CD14-positive monocyte (primary cell): ENCODE results near the gene P2RX2. TPM values are rescaled to one million over a fixed set of nuclear protein-coding genes. Genes with fewer than 3 reads are reported as not detected.

Source experiments
- DNase-seq, 3 donors: peaks; one replicate each; pipeline ENCODE4 v3.0.0-alpha.2; 2011 to 2022
- H2AFZ ChIP-seq: 2 replicates; pipeline ENCODE4 v1.6.0; 2012; ENCODE audit warnings: mild to moderate bottlenecking, low read depth, low read length, inconsistent platforms; ENCODE audit not compliant: insufficient read depth, poor library complexity, severe bottlenecking
- H3K27ac ChIP-seq, 2 donors: 1 replicate in 1 of 2; 2 replicates in 1 of 2; pipeline ENCODE4 v1.5.1; 2012 to 2013; ENCODE audit warnings: low read length in 2 of 2, control low read depth in 1 of 2, inconsistent platforms in 1 of 2, low read depth in 1 of 2, mild to moderate bottlenecking in 1 of 2
- H3K27me3 ChIP-seq, 2 donors: one replicate each; pipeline versions ENCODE4 v1.6.0 to v1.6.1; 2011 to 2013; ENCODE audit warnings: low read length in 2 of 2; ENCODE audit not compliant: control insufficient read depth in 2 of 2, insufficient read depth in 2 of 2
- H3K36me3 ChIP-seq, 2 donors: replicated peaks in 1 of 2; 1 replicate in 1 of 2; 2 replicates in 1 of 2; pipeline versions ENCODE4 v1.5.1 to v1.6.1; 2012 to 2013; ENCODE audit warnings: low read length in 2 of 2, control low read depth in 1 of 2, inconsistent platforms in 1 of 2, mild to moderate bottlenecking in 1 of 2; ENCODE audit not compliant: insufficient read depth in 2 of 2, control insufficient read depth in 1 of 2
- H3K4me1 ChIP-seq, 2 donors: 1 replicate in 1 of 2; 2 replicates in 1 of 2; pipeline versions ENCODE4 v1.5.1 to v1.6.1; 2012 to 2013; ENCODE audit warnings: low read length in 2 of 2, control low read depth in 1 of 2, inconsistent platforms in 1 of 2, mild to moderate bottlenecking in 1 of 2, moderate library complexity in 1 of 2; ENCODE audit not compliant: insufficient read depth in 2 of 2, control insufficient read depth in 1 of 2
- H3K4me2 ChIP-seq: replicated peaks from 2 replicates; pipeline ENCODE3; 2012; ENCODE audit warnings: low read length, moderate library complexity, mild to moderate bottlenecking; ENCODE audit not compliant: poor library complexity, severe bottlenecking; ENCODE audit errors: extremely low read depth
- H3K4me3 ChIP-seq, 3 experiments: fragments of 200-600 bp in 1 of 3; sonication (generic) in 1 of 3; replicated peaks in 1 of 3; 1 replicate in 2 of 3; 2 replicates in 1 of 3; pipeline ENCODE4 v1.5.1; 2011 to 2013; ENCODE audit warnings: low read length in 3 of 3, mild to moderate bottlenecking in 3 of 3, control low read depth in 2 of 3, low read depth in 2 of 3, inconsistent platforms in 1 of 3, moderate library complexity in 1 of 3
- H3K79me2 ChIP-seq: 2 replicates; pipeline ENCODE4 v1.6.0; 2012; ENCODE audit warnings: mild to moderate bottlenecking, control low read depth, inconsistent platforms, low read length, moderate library complexity; ENCODE audit not compliant: insufficient read depth
- H3K9ac ChIP-seq: 2 replicates; pipeline ENCODE4 v1.6.0; 2017; ENCODE audit warnings: low read length, mild to moderate bottlenecking; ENCODE audit not compliant: insufficient read depth, poor library complexity, severe bottlenecking
- H3K9me3 ChIP-seq, 2 donors: replicated peaks in 1 of 2; 1 replicate in 1 of 2; 2 replicates in 1 of 2; pipeline versions ENCODE4 v1.5.1 to v1.6.1; 2012 to 2013; ENCODE audit warnings: low read length in 2 of 2, control low read depth in 1 of 2; ENCODE audit not compliant: control insufficient read depth in 1 of 2, insufficient read depth in 1 of 2
- H4K20me1 ChIP-seq: 2 replicates; pipeline ENCODE4 v1.6.0; 2012; ENCODE audit warnings: mild to moderate bottlenecking, low read length, control low read depth, moderate library complexity; ENCODE audit not compliant: insufficient read depth
- H3K27ac Mint-ChIP-seq, 7 donors: one replicate each; pipeline ENCODE4 v1.8.0; 2020; ENCODE audit warnings: mild to moderate bottlenecking in 7 of 7, mixed read lengths in 7 of 7, moderate library complexity in 6 of 7, inconsistent platforms in 2 of 7
- H3K27me3 Mint-ChIP-seq, 3 donors: one replicate each; pipeline ENCODE4 v1.8.0; 2021 to 2022; ENCODE audit warnings: low read depth in 3 of 3, mild to moderate bottlenecking in 3 of 3, mixed read lengths in 3 of 3, moderate library complexity in 3 of 3, inconsistent platforms in 1 of 3
- H3K36me3 Mint-ChIP-seq, 2 donors: one replicate each; pipeline ENCODE4 v1.8.0; 2020; ENCODE audit warnings: mixed read lengths in 2 of 2, inconsistent platforms in 1 of 2, mild to moderate bottlenecking in 1 of 2
- H3K4me1 Mint-ChIP-seq: one replicate; pipeline ENCODE4 v1.8.0; 2020; ENCODE audit warnings: mild to moderate bottlenecking, mixed read lengths
- H3K4me3 Mint-ChIP-seq, 2 donors: one replicate each; pipeline ENCODE4 v1.8.0; 2020; ENCODE audit warnings: mild to moderate bottlenecking in 2 of 2, mixed read lengths in 2 of 2, moderate library complexity in 1 of 2
- H3K9me3 Mint-ChIP-seq, 7 donors: one replicate each; pipeline ENCODE4 v1.8.0; 2020 to 2022; ENCODE audit warnings: mixed read lengths in 7 of 7, mild to moderate bottlenecking in 6 of 7, moderate library complexity in 6 of 7, inconsistent platforms in 2 of 7
- WGBS: methylation state at CpG from one replicate; pipeline ENCODE4 v1.1.5; 2013; ENCODE audit warnings: missing lambda C conversion rate; ENCODE audit not compliant: insufficient coverage; 5-methylcytosine and 5-hydroxymethylcytosine counted together
- intact Hi-C, 2 donors: fragments of 100-400 bp; cut with micrococcal nuclease; formaldehyde crosslinking; loops; one replicate each; pipeline versions ENCODE4 v1.15.0 to v1.15.1; 2023
- polyA plus RNA-seq, 3 donors: library from polyadenylated mRNA; depleted of rRNA in 1 of 3; unstranded in 2 of 3; stranded (reverse) in 1 of 3; fragments of 300-500 nt in 2 of 3; fragments of >200 nt in 1 of 3; fragmentation: Illumina TruSeq in 2 of 3; gene quantifications; 1 replicate in 2 of 3; 2 replicates in 1 of 3; pipeline ENCODE4 v1.2.3, GENCODE V29; 2012 to 2021
- TF ChIP-seq, protein P1 (sequence below): fragments of 200-600 bp; IDR thresholded peaks from one replicate; pipeline ENCODE4 v1.8.0; 2022; ENCODE audit warnings: antibody characterized with exemption, mild to moderate bottlenecking

P2RX2 gene
- polyA plus RNA-seq, 3 donors = not detected

DNA sequence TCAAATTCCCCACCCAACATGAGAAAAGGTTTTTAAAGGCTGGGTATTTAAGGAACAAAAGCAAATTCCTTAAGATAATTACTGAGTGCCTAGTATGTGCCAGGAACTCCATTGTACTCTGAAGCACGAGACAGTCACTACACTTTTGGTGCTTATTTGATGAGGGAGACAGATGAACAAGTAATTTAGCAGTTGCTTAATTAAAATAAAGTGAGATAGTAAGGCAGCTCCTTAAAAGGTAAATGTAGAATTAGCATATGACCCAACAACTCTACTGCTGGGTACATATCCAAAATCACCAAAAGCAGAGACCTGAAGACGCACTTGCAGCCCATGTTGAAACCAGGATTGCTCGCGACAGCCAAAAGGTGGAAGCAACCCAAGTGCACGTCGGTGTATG, 47.2 kb downstream of the P2RX2 start:
- peaks cover 8 to 12% of the 10 kb centered on the region in 2 donors for H3K4me1 ChIP-seq
- DNase-seq = no peak
- Mint-ChIP-seq H3K4me1 (peaks cover 18% of the 10 kb centered on the region), H3K4me3 (no peak overlapping the region), H3K27me3 (no peaks in the 10 kb centered on the region), H3K27ac (no peak overlapping the region), H3K9me3 (peaks cover 0 to 1% (median 0%) of the 10 kb centered on the region in 7 donors), H3K36me3 (peaks cover 78 to 94% of the 10 kb centered on the region in 2 donors)
- no CpG with 5 or more reads among the region's 6 CpGs for WGBS
- H3K27ac ChIP-seq = no peak overlapping the region
- H2AFZ ChIP-seq = no peak overlapping the region
- peaks cover 57 to 91% of the 10 kb centered on the region in 2 donors for H3K36me3 ChIP-seq
- H4K20me1 ChIP-seq = no peaks in the 10 kb centered on the region
- no peaks in the 10 kb centered on the region for H3K9me3 ChIP-seq
- H3K79me2 ChIP-seq = no peaks in the 10 kb centered on the region
- no peaks in the 10 kb centered on the region for H3K27me3 ChIP-seq
- intact Hi-C loops = no loop called here
- TF ChIP-seq, protein P1, sequence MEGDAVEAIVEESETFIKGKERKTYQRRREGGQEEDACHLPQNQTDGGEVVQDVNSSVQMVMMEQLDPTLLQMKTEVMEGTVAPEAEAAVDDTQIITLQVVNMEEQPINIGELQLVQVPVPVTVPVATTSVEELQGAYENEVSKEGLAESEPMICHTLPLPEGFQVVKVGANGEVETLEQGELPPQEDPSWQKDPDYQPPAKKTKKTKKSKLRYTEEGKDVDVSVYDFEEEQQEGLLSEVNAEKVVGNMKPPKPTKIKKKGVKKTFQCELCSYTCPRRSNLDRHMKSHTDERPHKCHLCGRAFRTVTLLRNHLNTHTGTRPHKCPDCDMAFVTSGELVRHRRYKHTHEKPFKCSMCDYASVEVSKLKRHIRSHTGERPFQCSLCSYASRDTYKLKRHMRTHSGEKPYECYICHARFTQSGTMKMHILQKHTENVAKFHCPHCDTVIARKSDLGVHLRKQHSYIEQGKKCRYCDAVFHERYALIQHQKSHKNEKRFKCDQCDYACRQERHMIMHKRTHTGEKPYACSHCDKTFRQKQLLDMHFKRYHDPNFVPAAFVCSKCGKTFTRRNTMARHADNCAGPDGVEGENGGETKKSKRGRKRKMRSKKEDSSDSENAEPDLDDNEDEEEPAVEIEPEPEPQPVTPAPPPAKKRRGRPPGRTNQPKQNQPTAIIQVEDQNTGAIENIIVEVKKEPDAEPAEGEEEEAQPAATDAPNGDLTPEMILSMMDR = no peak
- no peak overlapping the region for H3K9ac ChIP-seq
- H3K4me2 ChIP-seq = no peak overlapping the region
- no peak overlapping the region for H3K4me3 ChIP-seq

DNA sequence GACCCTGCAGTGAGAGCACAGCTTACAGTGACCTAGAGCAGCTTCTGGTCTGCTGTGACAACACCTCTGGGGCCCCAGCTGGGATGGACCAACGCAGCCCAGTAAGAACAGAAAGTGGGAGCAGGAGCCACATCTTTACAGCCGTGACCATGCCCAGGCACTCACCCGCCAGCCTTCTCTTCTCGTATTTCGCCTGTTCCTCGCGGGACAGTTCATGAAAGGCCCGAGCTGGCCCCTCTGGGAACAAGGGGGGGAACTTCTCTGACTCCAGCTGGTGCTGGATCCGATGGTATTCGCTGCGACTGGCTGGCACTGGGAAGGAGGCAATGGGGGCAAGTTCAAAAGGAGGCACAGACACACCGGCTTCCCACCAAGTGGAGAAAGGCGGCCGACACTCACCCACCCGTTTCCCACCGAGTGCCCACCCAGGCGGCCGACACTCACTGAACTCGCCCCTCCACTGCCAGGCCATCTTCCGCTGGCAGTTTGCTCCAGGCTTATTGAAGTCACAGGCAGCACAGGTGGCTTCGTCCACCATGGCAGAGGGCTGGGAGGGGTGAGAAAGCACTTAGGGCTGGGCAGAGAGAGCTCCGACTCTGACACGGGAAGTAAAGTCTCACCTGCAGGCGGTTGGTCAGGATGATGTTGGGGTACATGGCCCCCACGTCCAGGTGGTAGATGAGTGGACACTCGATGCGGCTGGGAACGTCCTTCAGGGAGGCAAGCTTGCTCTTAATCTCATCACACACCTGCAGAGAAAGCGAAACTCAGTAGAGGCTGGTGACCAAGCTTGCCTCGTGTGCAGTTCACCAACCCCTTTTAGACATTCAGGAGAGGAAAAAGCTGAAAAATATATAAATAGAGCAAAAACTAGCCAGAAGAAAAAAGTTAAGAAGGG, 49.9 kb downstream of the P2RX2 start:
- intact Hi-C loops = no loop called here
- peaks cover 69 to 90% of the 10 kb centered on the region in 2 donors for H3K36me3 Mint-ChIP-seq

More for the DNA sequence above, 49.9 kb downstream of the P2RX2 start:
- Histone ChIP-seq H4K20me1 (no peaks in the 10 kb centered on the region), H3K36me3 (peaks cover 59 to 88% of the 10 kb centered on the region in 2 donors), H3K4me1 (peaks cover 8 to 10% of the 10 kb centered on the region in 2 donors), H3K27me3 (no peaks in the 10 kb centered on the region), H3K27ac (no peak overlapping the region), H3K9ac (no peak overlapping the region), H3K4me2 (no peak overlapping the region), H3K4me3 (no peak overlapping the region), H3K9me3 (no peaks in the 10 kb centered on the region), H3K79me2 (no peaks in the 10 kb centered on the region), H2AFZ (no peak overlapping the region)
- TF ChIP-seq, protein P1 = no peak
- Mint-ChIP-seq H3K9me3 (peaks cover 0 to 1% (median 0%) of the 10 kb centered on the region in 7 donors), H3K27ac (peak overlapping the region in 2 of 7 donors; percentile 22 to 70), H3K4me1 (peaks cover 12% of the 10 kb centered on the region), H3K4me3 (no peak overlapping the region), H3K27me3 (no peaks in the 10 kb centered on the region)
- 96% methylated on average over 16 of the region's 30 CpGs for WGBS
- no peak for DNase-seq
